Gastrocnemius medialis (tissue), 4 donors: ENCODE data around the gene CHRNA3. TPM values are rescaled to one million over a fixed set of nuclear protein-coding genes. Genes with fewer than 3 reads are reported as not detected.

Source experiments
- total RNA-seq, 4 donors: library from RNA; depleted of rRNA; stranded (reverse); fragments of >200 nt; gene quantifications; one replicate each; pipeline versions ENCODE4 v1.1.0 to v1.2.3, GENCODE V29; 2016

Gene CHRNA3
- total RNA-seq, 4 donors from 2014 or later, result 0.11 TPM; not detected in 3

Other genes starting within 250 kb of the CHRNA3 start
- 10 to 100 TPM; 18.9 to 37.4 (median 22.0) TPM for gene IREB2, start 182.8 kb downstream of the CHRNA3 start, total RNA-seq
- 1 to 10 TPM in 3 of 4 donors, under 1 TPM in 1; 0.87 to 6.6 (median 4.4) TPM for gene HYKK, start 113.4 kb downstream of the CHRNA3 start, total RNA-seq
- gene PSMA4, start 80.6 kb downstream of the CHRNA3 start, total RNA-seq, result 100 to 1,000 TPM; 176 to 243 (median 212) TPM
- gene CHRNA5, start 55.5 kb downstream of the CHRNA3 start, total RNA-seq, result 1 to 10 TPM in 2 of 4 donors, under 1 TPM in 2; 0.07 to 1.6 (median 0.71) TPM
- not detected for gene CHRNB4, start 20.2 kb upstream of the CHRNA3 start, total RNA-seq
- gene ADAMTS7, start 190.5 kb upstream of the CHRNA3 start, total RNA-seq, result 1 to 10 TPM in 1 of 4 donors, under 1 TPM in 3; 0.42 to 1.1 (median 0.76) TPM